PFSK-1 (cell line): ENCODE results near the gene PTGDS.
A peak's percentile ranks its signal among the peaks of the same experiment; 100 is the strongest.

Experiments used
- FOXP2 ChIP-seq: optimal IDR thresholded peaks from 2 replicates; pipeline ENCODE3; 2011; ENCODE audit warnings: borderline replicate concordance, control low read depth, inconsistent platforms; ENCODE audit not compliant: insufficient read depth; ENCODE audit errors: extremely low read length, extremely low read depth
- POLR2AphosphoS5 ChIP-seq: IDR thresholded peaks from 2 replicates; pipeline ENCODE4 v1.6.1; 2012; ENCODE audit warnings: low read depth, mild to moderate bottlenecking, control low read depth, low read length, moderate library complexity
- REST ChIP-seq, 2 experiments: IDR thresholded peaks; 2 replicates each; pipeline versions ENCODE4 v1.6.1 to v1.8.0; 2011 to 2012; ENCODE audit warnings: low read depth in 2 of 2, low read length in 2 of 2, control low read depth in 1 of 2, inconsistent platforms in 1 of 2, mild to moderate bottlenecking in 1 of 2, moderate library complexity in 1 of 2; ENCODE audit not compliant: insufficient read depth in 1 of 2
- SIN3A ChIP-seq: IDR thresholded peaks from 2 replicates; pipeline ENCODE4 v1.6.1; 2012; ENCODE audit warnings: mild to moderate bottlenecking, low read length, moderate library complexity, borderline replicate concordance; ENCODE audit not compliant: insufficient read depth
- TAF1 ChIP-seq: IDR thresholded peaks from 2 replicates; pipeline ENCODE4 v1.6.1; 2012; ENCODE audit warnings: low read length, control low read depth, borderline replicate concordance; ENCODE audit not compliant: insufficient read depth

Gene PTGDS

GRCh38 chr9:136941231-136942111, 35.8 kb upstream of the PTGDS start:
- TF ChIP-seq SIN3A (no peak), TAF1 (no peak)

GRCh38 chr9:136942112-136942880, 35.0 kb upstream of the PTGDS start:
- no peak for TF ChIP-seq SIN3A
- TF ChIP-seq POLR2AphosphoS5: no peak
- TF ChIP-seq REST (IDR thresholded peaks at IDR 0.05; ENCODE audit: insufficient read depth in 1 of 2, low read depth in 2 of 2, low read length in 2 of 2): no peak
- no peak for TF ChIP-seq FOXP2
- TF ChIP-seq TAF1: no peak

GRCh38 chr9:136942881-136943230, 34.4 kb upstream of the PTGDS start:
- TF ChIP-seq SIN3A: no peak
- TF ChIP-seq TAF1: no peak
- no peak for TF ChIP-seq FOXP2
- no peak for TF ChIP-seq REST (IDR thresholded peaks at IDR 0.05; ENCODE audit: insufficient read depth in 1 of 2, low read depth in 2 of 2, low read length in 2 of 2)
- TF ChIP-seq POLR2AphosphoS5: no peak

- peak; percentile 23; the same call in 1 of the 2 replicates for TF ChIP-seq POLR2AphosphoS5
- no peak for TF ChIP-seq TAF1
- no peak for TF ChIP-seq REST (IDR thresholded peaks at IDR 0.05; ENCODE audit: insufficient read depth in 1 of 2, low read depth in 2 of 2, low read length in 2 of 2)
- no peak for TF ChIP-seq FOXP2
- no peak for TF ChIP-seq SIN3A
Measured at GRCh38 chr9:136943291-136944211, 33.8 kb upstream of the PTGDS start.

- TF ChIP-seq REST (IDR thresholded peaks at IDR 0.05; ENCODE audit: insufficient read depth in 1 of 2, low read depth in 2 of 2, low read length in 2 of 2) (no peak), TAF1 (peak; percentile 41; the same call in 1 of the 2 replicates), POLR2AphosphoS5 (no peak)
Measured at GRCh38 chr9:136944212-136944518, 33.1 kb upstream of the PTGDS start.
